Endothelial cell of umbilical vein (primary cell): ENCODE results near the gene VIPR2. TPM values are rescaled to one million over a fixed set of nuclear protein-coding genes. Genes with fewer than 3 reads are reported as not detected.

Experiments used
- BruUV-seq: library from RNA; stranded (reverse); fragments of 400-500 nt; replicated peaks from 2 replicates; lab custom pipeline; 2021; lab: Mats Ljungman, UMichigan
- CTCF ChIA-PET: fragments of 300-600, 350-600 bp; sonication (Branson Sonifier 250); formaldehyde crosslinking; loops from one replicate; lab custom pipeline; 2021; ENCODE audit warnings: antibody characterized with exemption, inconsistent platforms; lab: Charles Lee
- POLR2A ChIA-PET: fragments of 300-600, 350-600 bp; sonication (Branson Sonifier 250); formaldehyde crosslinking; loops from one replicate; lab custom pipeline; 2021; ENCODE audit warnings: antibody characterized with exemption, inconsistent platforms; lab: Charles Lee
- DNase-seq: peaks from one replicate; pipeline ENCODE4 v3.0.0-alpha.2; 2011; ENCODE audit warnings: low read depth, low spot score
- FAIRE-seq: peaks from 2 replicates; lab custom pipeline; 2011; peaks lifted over from hg19 to GRCh38; lab: Jason Lieb, UNC
- H2AFZ ChIP-seq: 2 replicates; pipeline ENCODE4 v1.6.0; 2012; ENCODE audit warnings: low read depth, low read length, control low read depth, inconsistent platforms
- H3K27ac ChIP-seq: 2 replicates; pipeline ENCODE4 v1.5.1; 2011; ENCODE audit warnings: low read depth, mild to moderate bottlenecking, control low read depth, low read length, moderate library complexity; ENCODE audit not compliant: insufficient read depth
- H3K27me3 ChIP-seq, 2 experiments: 2 replicates each; pipeline versions ENCODE4 v1.6.0 to v1.6.1; 2011; ENCODE audit warnings: low read length in 2 of 2, mixed read lengths in 1 of 2; ENCODE audit not compliant: control insufficient read depth in 2 of 2, insufficient read depth in 2 of 2
- H3K36me3 ChIP-seq, 2 experiments: 2 replicates in 1 of 2; 3 replicates in 1 of 2; pipeline ENCODE4 v1.5.1; 2011; ENCODE audit warnings: low read length in 2 of 2, mild to moderate bottlenecking in 1 of 2, moderate library complexity in 1 of 2; ENCODE audit not compliant: control insufficient read depth in 2 of 2, insufficient read depth in 2 of 2; ENCODE audit errors: extremely low read depth in 1 of 2
- H3K4me1 ChIP-seq: 3 replicates; pipeline ENCODE4 v1.5.1; 2011; ENCODE audit warnings: mild to moderate bottlenecking, low read length; ENCODE audit not compliant: control insufficient read depth, insufficient read depth; ENCODE audit errors: extremely low read depth
- H3K4me2 ChIP-seq: 2 replicates; pipeline ENCODE4 v1.6.1; 2011; ENCODE audit warnings: low read length, control low read depth, mixed read lengths; ENCODE audit not compliant: insufficient read depth
- H3K4me3 ChIP-seq, 3 experiments: fragments of 200-600 bp in 1 of 3; sonication (generic), shearing (Covaris generic) in 1 of 3; replicated peaks in 1 of 3; 2 replicates each; pipeline ENCODE4 v1.5.1; 2011 to 2016; ENCODE audit warnings: control low read depth in 3 of 3, low read length in 3 of 3, mild to moderate bottlenecking in 2 of 3, inconsistent platforms in 1 of 3, low read depth in 1 of 3, moderate library complexity in 1 of 3; ENCODE audit not compliant: insufficient read depth in 1 of 3
- H3K79me2 ChIP-seq: 2 replicates; pipeline ENCODE4 v1.6.0; 2012; ENCODE audit warnings: low read length, inconsistent platforms; ENCODE audit not compliant: control insufficient read depth, insufficient read depth
- H3K9ac ChIP-seq: replicated peaks from 2 replicates; pipeline ENCODE3; 2011; ENCODE audit warnings: low read length, control low read depth; ENCODE audit not compliant: insufficient read depth; ENCODE audit errors: extremely low read depth
- H3K9me1 ChIP-seq: replicated peaks from 3 replicates; pipeline ENCODE4 v1.6.0; 2011; ENCODE audit warnings: mild to moderate bottlenecking, low read length; ENCODE audit not compliant: control insufficient read depth, insufficient read depth; ENCODE audit errors: extremely low read depth
- H3K9me3 ChIP-seq: replicated peaks from 2 replicates; pipeline ENCODE4 v1.5.1; 2012; ENCODE audit warnings: low read length, inconsistent platforms; ENCODE audit not compliant: control insufficient read depth, insufficient read depth
- H4K20me1 ChIP-seq: replicated peaks from 2 replicates; pipeline ENCODE3; 2011; ENCODE audit warnings: mild to moderate bottlenecking, low read length; ENCODE audit not compliant: control insufficient read depth, insufficient read depth; ENCODE audit errors: extremely low read depth
- CTCF ChIP-seq, 2 donors: IDR thresholded peaks; 1 replicate in 1 of 2; 2 replicates in 1 of 2; pipeline ENCODE4 v1.5.1; 2011; ENCODE audit warnings: low read length in 2 of 2, mild to moderate bottlenecking in 2 of 2, moderate library complexity in 2 of 2, control low read depth in 1 of 2, inconsistent platforms in 1 of 2, low read depth in 1 of 2; ENCODE audit not compliant: insufficient read depth in 1 of 2; ENCODE audit errors: extremely low read depth in 1 of 2
- EZH2 ChIP-seq: IDR thresholded peaks from 2 replicates; pipeline ENCODE4 v1.6.1; 2012; ENCODE audit warnings: borderline replicate concordance, low read depth, mild to moderate bottlenecking, moderate library complexity, low read length, inconsistent platforms; ENCODE audit not compliant: severe bottlenecking
- FOS ChIP-seq: IDR thresholded peaks from 2 replicates; pipeline ENCODE4 v1.6.1; 2011; ENCODE audit warnings: mild to moderate bottlenecking, low read length, moderate library complexity, borderline replicate concordance; ENCODE audit not compliant: insufficient read depth
- GATA2 ChIP-seq: IDR thresholded peaks from 2 replicates; pipeline ENCODE4 v1.7.0; 2011; ENCODE audit warnings: low read depth, mild to moderate bottlenecking, moderate library complexity, mixed read lengths, low read length; ENCODE audit not compliant: insufficient read length, insufficient read depth
- JUN ChIP-seq: IDR thresholded peaks from 2 replicates; pipeline ENCODE4 v1.6.1; 2011; ENCODE audit warnings: borderline replicate concordance, low read depth; ENCODE audit not compliant: insufficient read length, insufficient read depth
- MAX ChIP-seq: IDR thresholded peaks from 2 replicates; pipeline ENCODE4 v1.6.1; 2011; ENCODE audit not compliant: insufficient read depth, insufficient read length
- MYC ChIP-seq: IDR thresholded peaks from one replicate; pipeline ENCODE4 v1.6.1; 2011; ENCODE audit warnings: mild to moderate bottlenecking, low read depth, low read length
- POLR2A ChIP-seq: IDR thresholded peaks from 2 replicates; pipeline ENCODE4 v1.6.1; 2012; ENCODE audit warnings: low read depth, mild to moderate bottlenecking, control low read depth, low read length
- POLR2AphosphoS5 ChIP-seq: IDR thresholded peaks from 2 replicates; pipeline ENCODE4 v1.6.1; 2012; ENCODE audit warnings: low read depth, mild to moderate bottlenecking, control low read depth, low read length, moderate library complexity; ENCODE audit not compliant: insufficient read depth
- dilution Hi-C: fragments of 300-500 bp; cut with MboI; formaldehyde crosslinking; loops from one replicate; pipeline ENCODE4 v1.15.0; 2019; ENCODE audit warnings: low sequenced_read_pairs; ENCODE audit not compliant: extremely low pct_ligation_motif_present
- intact Hi-C: fragments of 100-400 bp; cut with micrococcal nuclease; formaldehyde crosslinking; loops from one replicate; pipeline ENCODE4 v1.10.0; 2022
- polyA plus RNA-seq, 4 experiments: library from polyadenylated mRNA; depleted of rRNA in 3 of 4; stranded (reverse) in 3 of 4; unstranded in 1 of 4; fragments of >200 nt; gene quantifications; 2 replicates each; pipeline versions ENCODE4 v1.2.1 to v1.2.3, GENCODE V29; 2011 to 2012; ENCODE audit warnings: missing spikeins in 1 of 4
- total RNA-seq: library from RNA; stranded (reverse); gene quantifications from 2 replicates; pipeline ENCODE4 v1.2.3, GENCODE V29; 2021

The VIPR2 gene
- total and polyA plus RNA-seq, 2 donors (not counting 3 experiments of a cell fraction or from before 2014, with no cell fraction given), result not detected

- TF ChIP-seq EZH2 (no peak), MYC (no peak)
- dilution Hi-C loops (no loop called here), intact Hi-C loops (no loop called here)
- DNase-seq, result no peak
- H3K79me2 ChIP-seq, result no peaks in the 10 kb centered on the region
- no peaks in the 10 kb centered on the region for H4K20me1 ChIP-seq
- H3K9me1 ChIP-seq, result no peaks in the 10 kb centered on the region
- H3K9me3 ChIP-seq, result peaks cover 1% of the 10 kb centered on the region
- H3K27me3 ChIP-seq, result no peaks in the 10 kb centered on the region
- no peak overlapping the region for H3K4me2 ChIP-seq
- no peaks in the 10 kb centered on the region for H3K36me3 ChIP-seq
- BruUV-seq, result no TSS peak
- ChIA-PET POLR2A (no interaction called here), CTCF (no interaction called here)
- H3K4me3 ChIP-seq, result no peak overlapping the region
- H3K4me1 ChIP-seq, result no peaks in the 10 kb centered on the region
- H3K27ac ChIP-seq, result no peak overlapping the region
- H2AFZ ChIP-seq, result no peak overlapping the region
- H3K9ac ChIP-seq, result no peak overlapping the region
- FAIRE-seq, result no peak
These were observed 76.8 kb downstream of the VIPR2 start for GRCh38 chr7:159067576-159068487.

GRCh38 chr7:159066816-159067575 lies 77.7 kb downstream of the VIPR2 start:
- dilution Hi-C loops (no loop called here), intact Hi-C loops (no loop called here)
- CTCF ChIA-PET, result no interaction called here
- TF ChIP-seq GATA2, result no peak
- TF ChIP-seq FOS, result no peak
- TF ChIP-seq POLR2AphosphoS5, result no peak
- TF ChIP-seq CTCF (IDR thresholded peaks at IDR 0.05; ENCODE audit: extremely low read depth in 1 of 2, insufficient read depth in 1 of 2, low read depth in 1 of 2, low read length in 2 of 2), result no peak
- no peak for TF ChIP-seq JUN
- TF ChIP-seq MAX, result no peak
- TF ChIP-seq MYC, result no peak
- TF ChIP-seq POLR2A, result no peak
- no peak for TF ChIP-seq EZH2
- BruUV-seq, result no TSS peak
- H3K79me2 ChIP-seq, result no peaks in the 10 kb centered on the region
- H3K9me3 ChIP-seq, result peaks cover 1% of the 10 kb centered on the region
- DNase-seq (no peak), FAIRE-seq (no peak)
- H3K27me3 ChIP-seq, result no peaks in the 10 kb centered on the region
- H3K9me1 ChIP-seq, result no peaks in the 10 kb centered on the region
- H3K4me2 ChIP-seq, result no peak overlapping the region
- no peak overlapping the region for H3K27ac ChIP-seq
- H2AFZ ChIP-seq, result no peak overlapping the region
- no peaks in the 10 kb centered on the region for H4K20me1 ChIP-seq
- POLR2A ChIA-PET, result no interaction called here
- no peak overlapping the region for H3K9ac ChIP-seq
- no peak overlapping the region for H3K4me3 ChIP-seq
- H3K36me3 ChIP-seq, result no peaks in the 10 kb centered on the region
- H3K4me1 ChIP-seq, result no peaks in the 10 kb centered on the region
